H1 (cell line): ENCODE data around the gene ZNF599. TPM values are rescaled to one million over a fixed set of nuclear protein-coding genes. Genes with fewer than 3 reads are reported as not detected.

Experiments used
- ATF2 ChIP-seq: IDR thresholded peaks from 2 replicates; pipeline ENCODE4 v1.6.1; 2012; ENCODE audit warnings: low read length, inconsistent platforms
- CBX8 ChIP-seq: fragments of 300-800, 300-1000 bp; sonication (generic); IDR thresholded peaks from 2 replicates; pipeline ENCODE4 v1.7.1; 2016; ENCODE audit warnings: low read depth, low read length, borderline replicate concordance
- EGR1 ChIP-seq: IDR thresholded peaks from 2 replicates; pipeline ENCODE4 v1.6.1; 2011; ENCODE audit warnings: low read depth, low read length, borderline replicate concordance
- EP300 ChIP-seq, 2 experiments: IDR thresholded peaks; 1 replicate in 1 of 2; 2 replicates in 1 of 2; pipeline ENCODE4 v1.6.1; 2011 to 2012; ENCODE audit warnings: low read depth in 2 of 2, low read length in 2 of 2, mild to moderate bottlenecking in 2 of 2, borderline replicate concordance in 1 of 2, inconsistent platforms in 1 of 2, moderate library complexity in 1 of 2
- KDM5A ChIP-seq: fragments of 200-600 bp; IDR thresholded peaks from 2 replicates; pipeline ENCODE4 v1.7.1; 2012; ENCODE audit warnings: mild to moderate bottlenecking, low read length, inconsistent platforms, mixed read lengths
- MAX ChIP-seq: IDR thresholded peaks from 2 replicates; pipeline ENCODE4 v1.6.1; 2012; ENCODE audit warnings: inconsistent platforms
- NRF1 ChIP-seq: IDR thresholded peaks from 2 replicates; pipeline ENCODE4 v1.6.1; 2011; ENCODE audit warnings: mild to moderate bottlenecking, low read depth, low read length, improper control_type of control experiment
- RFX5 ChIP-seq: IDR thresholded peaks from 2 replicates; pipeline ENCODE4 v1.6.1; 2011; ENCODE audit warnings: low read depth, low read length, improper control_type of control experiment, borderline replicate concordance
- polyA plus RNA-seq, 7 experiments: library from polyadenylated mRNA; depleted of rRNA in 3 of 7; stranded (reverse) in 5 of 7; unstranded in 2 of 7; fragments of >200 nt in 5 of 7; fragments of 200-250 nt in 2 of 7; gene quantifications; 1 replicate in 5 of 7; 2 replicates in 1 of 7; 4 replicates in 1 of 7; pipeline versions ENCODE4 v1.2.1 to v1.2.3, GENCODE V29; 2011 to 2013; ENCODE audit warnings: missing spikeins in 2 of 7, mixed read lengths in 2 of 7
- total RNA-seq: library from RNA; stranded (reverse); fragmentation: NEBNext Ultra II Directional; extraction: Animal tissue kit (Norgen Biotek cat#: 25700); gene quantifications from 2 replicates; pipeline ENCODE4 v1.2.1, GENCODE V29; 2021

ZNF599 gene
- total and polyA plus RNA-seq, 2 of the 8 experiments (the other 6 are each of a cell fraction or from before 2014, with no cell fraction given) = 4.8 to 5.4 TPM

- TF ChIP-seq NRF1 (no peak), CBX8 (no peak), EP300 (IDR thresholded peaks at IDR 0.05; ENCODE audit: borderline replicate concordance in 1 of 2, low read depth in 2 of 2, low read length in 2 of 2) (no peak), KDM5A (no peak), MAX (no peak), ATF2 (no peak), EGR1 (no peak), RFX5 (no peak)
These were observed 27.9 kb downstream of the ZNF599 start (continued) for GRCh38 chr19:34744896-34745690.
